H9 (cell line): ENCODE data around the gene NEMP2. TPM values are rescaled to one million over a fixed set of nuclear protein-coding genes. Genes with fewer than 3 reads are reported as not detected.

Experiments used
- DNase-seq: peaks from one replicate; pipeline ENCODE4 v3.0.0-alpha.2; 2017
- H2AFZ ChIP-seq: one replicate; pipeline ENCODE4 v1.6.1; 2013; ENCODE audit warnings: mild to moderate bottlenecking, low read length, control low read depth, moderate library complexity
- H2AK5ac ChIP-seq: 2 replicates; pipeline ENCODE4 v1.6.1; 2013; ENCODE audit warnings: low read length, control low read depth, mixed read lengths; ENCODE audit not compliant: insufficient read length
- H2BK120ac ChIP-seq: one replicate; pipeline ENCODE4 v1.6.1; 2013; ENCODE audit warnings: low read depth, mild to moderate bottlenecking, low read length, control low read depth, inconsistent platforms; ENCODE audit not compliant: poor library complexity, severe bottlenecking
- H2BK12ac ChIP-seq: 2 replicates; pipeline ENCODE4 v1.6.1; 2013; ENCODE audit warnings: low read length, control low read depth, mixed read lengths, low read depth; ENCODE audit not compliant: insufficient read length
- H2BK15ac ChIP-seq: 2 replicates; pipeline ENCODE4 v1.6.1; 2013; ENCODE audit warnings: low read depth, low read length, control low read depth
- H2BK20ac ChIP-seq: one replicate; pipeline ENCODE4 v1.6.1; 2013; ENCODE audit warnings: low read depth, mild to moderate bottlenecking, low read length, control low read depth, inconsistent platforms; ENCODE audit not compliant: poor library complexity, severe bottlenecking
- H2BK5ac ChIP-seq: 2 replicates; pipeline ENCODE4 v1.6.1; 2013; ENCODE audit warnings: low read length, control low read depth, mixed read lengths; ENCODE audit not compliant: insufficient read length
- H3K14ac ChIP-seq: 2 replicates; pipeline ENCODE4 v1.6.1; 2013; ENCODE audit warnings: low read length, control low read depth; ENCODE audit not compliant: insufficient read depth
- H3K18ac ChIP-seq: 2 replicates; pipeline ENCODE4 v1.6.1; 2013; ENCODE audit warnings: low read depth, mild to moderate bottlenecking, mixed read lengths, low read length, control low read depth; ENCODE audit not compliant: insufficient read length
- H3K23ac ChIP-seq: 2 replicates; pipeline ENCODE4 v1.6.1; 2013; ENCODE audit warnings: low read length, control low read depth, mixed read lengths, low read depth; ENCODE audit not compliant: insufficient read length
- H3K23me2 ChIP-seq: 2 replicates; pipeline ENCODE4 v1.6.1; 2013; ENCODE audit warnings: low read depth, mild to moderate bottlenecking, mixed read lengths, low read length, control low read depth; ENCODE audit not compliant: insufficient read length, poor library complexity, severe bottlenecking
- H3K27ac ChIP-seq: 2 replicates; pipeline ENCODE4 v1.5.1; 2013; ENCODE audit warnings: low read length, control low read depth, mixed read lengths, low read depth; ENCODE audit not compliant: insufficient read length
- H3K27me3 ChIP-seq: 2 replicates; pipeline ENCODE4 v1.6.1; 2013; ENCODE audit warnings: low read length, control low read depth, inconsistent platforms; ENCODE audit not compliant: insufficient read depth
- H3K4ac ChIP-seq: 2 replicates; pipeline ENCODE4 v1.6.1; 2013; ENCODE audit warnings: low read depth, mild to moderate bottlenecking, control low read depth, inconsistent platforms, low read length, moderate library complexity
- H3K4me1 ChIP-seq: 2 replicates; pipeline ENCODE4 v1.6.1; 2013; ENCODE audit warnings: low read length, control low read depth, inconsistent platforms; ENCODE audit not compliant: insufficient read depth
- H3K4me2 ChIP-seq: 2 replicates; pipeline ENCODE4 v1.6.1; 2013; ENCODE audit warnings: low read length, control low read depth, mixed read lengths; ENCODE audit not compliant: insufficient read length, insufficient read depth
- H3K56ac ChIP-seq: 2 replicates; pipeline ENCODE4 v1.6.1; 2013; ENCODE audit warnings: low read depth, mild to moderate bottlenecking, mixed read lengths, low read length, control low read depth; ENCODE audit not compliant: insufficient read length
- H3K79me1 ChIP-seq: 2 replicates; pipeline ENCODE4 v1.6.1; 2013; ENCODE audit warnings: low read depth, mild to moderate bottlenecking, moderate library complexity, low read length, control low read depth, inconsistent platforms; ENCODE audit not compliant: insufficient read depth, poor library complexity, severe bottlenecking
- H3K79me2 ChIP-seq: 2 replicates; pipeline ENCODE4 v1.6.1; 2013; ENCODE audit warnings: low read length, control low read depth, inconsistent platforms; ENCODE audit not compliant: insufficient read depth
- H3K9ac ChIP-seq: 2 replicates; pipeline ENCODE4 v1.6.1; 2013; ENCODE audit warnings: low read length, control low read depth, mixed read lengths; ENCODE audit not compliant: insufficient read length; ENCODE audit errors: extremely low read depth
- H3K9me3 ChIP-seq: one replicate; pipeline ENCODE4 v1.6.1; 2013; ENCODE audit warnings: low read depth, low read length, inconsistent platforms; ENCODE audit not compliant: control insufficient read depth
- H3T11ph ChIP-seq: one replicate; pipeline ENCODE4 v1.6.1; 2013; ENCODE audit warnings: mild to moderate bottlenecking, low read length, control low read depth, inconsistent platforms
- H4K20me1 ChIP-seq: one replicate; pipeline ENCODE4 v1.6.1; 2013; ENCODE audit not compliant: control insufficient read depth, insufficient read length, insufficient read depth
- H4K5ac ChIP-seq: 2 replicates; pipeline ENCODE4 v1.6.1; 2013; ENCODE audit warnings: low read depth, mild to moderate bottlenecking, mixed read lengths, low read length, control low read depth; ENCODE audit not compliant: insufficient read length
- H4K8ac ChIP-seq: replicated peaks from 2 replicates; pipeline ENCODE4 v1.6.1; 2013; ENCODE audit warnings: low read length, control low read depth, mixed read lengths, low read depth; ENCODE audit not compliant: insufficient read length
- H4K91ac ChIP-seq: 2 replicates; pipeline ENCODE4 v1.6.1; 2013; ENCODE audit warnings: low read depth, mild to moderate bottlenecking, moderate library complexity, mixed read lengths, low read length, control low read depth; ENCODE audit not compliant: insufficient read length
- H3K27ac Mint-ChIP-seq, 3 experiments: 2 replicates in 2 of 3; 3 replicates in 1 of 3; pipeline ENCODE4 v1.8.0; 2020 to 2021; ENCODE audit warnings: mixed read lengths in 3 of 3, mild to moderate bottlenecking in 1 of 3, moderate library complexity in 1 of 3
- H3K27me3 Mint-ChIP-seq: 2 replicates; pipeline ENCODE4 v1.8.0; 2021; ENCODE audit warnings: low read depth, mild to moderate bottlenecking, moderate library complexity, mixed read lengths
- H3K36me3 Mint-ChIP-seq, 3 experiments: 2 replicates in 2 of 3; 3 replicates in 1 of 3; pipeline ENCODE4 v1.8.0; 2020 to 2021; ENCODE audit warnings: low read depth in 3 of 3, mixed read lengths in 3 of 3; ENCODE audit not compliant: insufficient read depth in 1 of 3
- H3K4me1 Mint-ChIP-seq, 2 experiments: 2 replicates each; pipeline ENCODE4 v1.8.0; 2020; ENCODE audit warnings: mixed read lengths in 2 of 2
- H3K4me3 Mint-ChIP-seq, 2 experiments: 2 replicates in 1 of 2; 3 replicates in 1 of 2; pipeline ENCODE4 v1.8.0; 2020 to 2021; ENCODE audit warnings: mild to moderate bottlenecking in 2 of 2, mixed read lengths in 2 of 2, moderate library complexity in 1 of 2
- H3K9me3 Mint-ChIP-seq, 2 experiments: 2 replicates in 1 of 2; 3 replicates in 1 of 2; pipeline ENCODE4 v1.8.0; 2020; ENCODE audit warnings: mild to moderate bottlenecking in 2 of 2, mixed read lengths in 2 of 2, moderate library complexity in 1 of 2
- CTCF ChIP-seq: fragments of 200-600 bp; sonication (generic); conservative IDR thresholded peaks from 3 replicates; pipeline ENCODE4 v1.8.0; 2021; ENCODE audit warnings: antibody characterized with exemption, mild to moderate bottlenecking
- WGBS: extraction: QIAGEN DNeasy Blood & Tissue Kit; methylation state at CpG from one replicate; pipeline ENCODE4 v1.1.7; 2013; ENCODE audit warnings: missing lambda C conversion rate, low lambda C conversion rate, mixed read lengths; ENCODE audit not compliant: insufficient read length; ENCODE audit errors: extremely low coverage; 5-methylcytosine and 5-hydroxymethylcytosine counted together
- total RNA-seq: library from RNA; stranded (reverse); gene quantifications from 2 replicates; pipeline ENCODE4 v1.2.1, GENCODE V29; 2021

Gene NEMP2
- total RNA-seq, 1 experiment from 2014 or later: 5.3 TPM

- Mint-ChIP-seq H3K9me3 (peaks cover 9 to 13% of the 10 kb centered on the region in 2 experiments), H3K4me3 (peak overlapping the region in 1 of 2 experiments; percentile 12; a peak in 1 of 5 replicates), H3K27me3 (no peaks in the 10 kb centered on the region), H3K36me3 (peaks cover 2 to 10% (median 8%) of the 10 kb centered on the region in 3 experiments; a peak in 6 of 7 replicates), H3K4me1 (peaks cover 21 to 25% of the 10 kb centered on the region in 2 experiments), H3K27ac (peak overlapping the region; percentile 8 to 81 (median 20); a peak in 3 of 7 replicates)
- no peaks in the 10 kb centered on the region for H3K9me3 ChIP-seq
- H3K4me1 ChIP-seq: peaks cover 5% of the 10 kb centered on the region; the same call in 1 of the 2 replicates
- H3K23me2 ChIP-seq: no peaks in the 10 kb centered on the region
- no peak overlapping the region for H3K4me2 ChIP-seq
- no peak overlapping the region for H2BK12ac ChIP-seq
- DNase-seq: no peak
- H3K9ac ChIP-seq: no peak overlapping the region
- no peak overlapping the region for H3K23ac ChIP-seq
- no peak overlapping the region for H4K5ac ChIP-seq
- H3T11ph ChIP-seq: no peak overlapping the region
- no peak overlapping the region; the same call in 1 of the 2 replicates for H3K14ac ChIP-seq
- WGBS: no CpG with 5 or more reads among the region's 8 CpGs
- H4K91ac ChIP-seq: no peak overlapping the region
- H3K27ac ChIP-seq: no peak overlapping the region
- no peak overlapping the region for H3K4ac ChIP-seq
- no peak overlapping the region for H4K8ac ChIP-seq
- no peaks in the 10 kb centered on the region for H3K27me3 ChIP-seq
- no peak overlapping the region for H3K18ac ChIP-seq
- no peaks in the 10 kb centered on the region for H3K79me2 ChIP-seq
- H2BK15ac ChIP-seq: no peak overlapping the region
- H2AFZ ChIP-seq: no peak overlapping the region
- H2BK5ac ChIP-seq: no peak overlapping the region
- H2BK20ac ChIP-seq: no peak overlapping the region
- H3K79me1 ChIP-seq: no peaks in the 10 kb centered on the region
- H4K20me1 ChIP-seq: no peaks in the 10 kb centered on the region
- TF ChIP-seq CTCF: no peak
- H3K56ac ChIP-seq: no peak overlapping the region
- H2AK5ac ChIP-seq: no peak overlapping the region
- no peak overlapping the region for H2BK120ac ChIP-seq
Observed at GRCh38 chr2:190563109-190563508, 28.6 kb upstream of the NEMP2 start.
